Fibroblast of mammary gland (primary cell): Measurements from ENCODE around the gene NFATC2.
"Not testable (repeated sequence)": the region's sequence is repeated elsewhere in the genome, so short reads cannot be mapped to it uniquely, and the experiment has no call there.

Experiments used
- DNase-seq: peaks from one replicate; pipeline ENCODE4 v3.0.0-alpha.2; 2010; ENCODE audit warnings: low read depth
- H3K4me3 ChIP-seq: 2 replicates; pipeline ENCODE4 v1.5.1; 2011; ENCODE audit warnings: low read depth, mild to moderate bottlenecking, low read length, moderate library complexity; ENCODE audit not compliant: control insufficient read depth
- CTCF ChIP-seq: conservative IDR thresholded peaks from 2 replicates; pipeline ENCODE4 v1.5.1; 2011; ENCODE audit warnings: low read depth, low read length, inconsistent platforms; ENCODE audit not compliant: control insufficient read depth, insufficient read depth

Gene NFATC2

GRCh38 chr20:51348876-51349275 is 193.6 kb downstream of the NFATC2 start:
- H3K4me3 ChIP-seq: no peak overlapping the region
- no peak for TF ChIP-seq CTCF
- no peak for DNase-seq

GRCh38 chr20:51347831-51348230 is 194.7 kb downstream of the NFATC2 start:
- no peak for DNase-seq
- H3K4me3 ChIP-seq: no peak overlapping the region
- TF ChIP-seq CTCF: no peak

- TF ChIP-seq CTCF: no peak
- peak; percentile 93 for DNase-seq
These were observed 195.6 kb downstream of the NFATC2 start for GRCh38 chr20:51346686-51347485.

GRCh38 chr20:51345601-51346101 is 196.9 kb downstream of the NFATC2 start:
- TF ChIP-seq CTCF: no peak
- H3K4me3 ChIP-seq: no peak overlapping the region
- peak; percentile 88 for DNase-seq

More at GRCh38 chr20:51346686-51347485, 195.6 kb downstream of the NFATC2 start:
- H3K4me3 ChIP-seq: no peak overlapping the region

- not testable (repeated sequence) for H3K4me3 ChIP-seq, DNase-seq
These were observed 198.7 kb downstream of the NFATC2 start for GRCh38 chr20:51343802-51344201.

- no peak for TF ChIP-seq CTCF
- no peak overlapping the region for H3K4me3 ChIP-seq
- no peak for DNase-seq
These were observed 199.8 kb downstream of the NFATC2 start for GRCh38 chr20:51342510-51343236.

- H3K4me3 ChIP-seq: no peak overlapping the region
- DNase-seq: peak; percentile 64
- no peak for TF ChIP-seq CTCF
These were observed 200.9 kb downstream of the NFATC2 start for GRCh38 chr20:51341581-51341980.
